Ishikawa (cell line): ENCODE data around the gene IGSF3.

ENCODE experiments used
- CEBPB ChIP-seq: IDR thresholded peaks from 2 replicates; pipeline ENCODE4 v1.6.1; 2012
- CREB1 ChIP-seq: IDR thresholded peaks from 2 replicates; pipeline ENCODE4 v1.6.1; 2012; ENCODE audit warnings: low read depth
- EGR1 ChIP-seq: IDR thresholded peaks from 2 replicates; pipeline ENCODE4 v1.6.1; 2012
- EP300 ChIP-seq: IDR thresholded peaks from 2 replicates; pipeline ENCODE4 v1.6.1; 2012; ENCODE audit warnings: borderline replicate concordance
- FOXM1 ChIP-seq: IDR thresholded peaks from 2 replicates; pipeline ENCODE4 v1.6.1; 2012; ENCODE audit warnings: low read depth, borderline replicate concordance
- NFIC ChIP-seq: IDR thresholded peaks from 2 replicates; pipeline ENCODE4 v1.6.1; 2012
- RAD21 ChIP-seq: IDR thresholded peaks from 2 replicates; pipeline ENCODE4 v1.6.1; 2012; ENCODE audit warnings: low read depth
- TAF1 ChIP-seq: IDR thresholded peaks from 2 replicates; pipeline ENCODE4 v1.6.1; 2012; ENCODE audit warnings: low read depth, mild to moderate bottlenecking
- TCF12 ChIP-seq: IDR thresholded peaks from 2 replicates; pipeline ENCODE4 v1.6.1; 2012; ENCODE audit warnings: low read depth
- TEAD4 ChIP-seq: IDR thresholded peaks from 2 replicates; pipeline ENCODE4 v1.6.1; 2012
- YY1 ChIP-seq: IDR thresholded peaks from 2 replicates; pipeline ENCODE4 v1.6.1; 2012; ENCODE audit warnings: low read depth
- ZBTB7A ChIP-seq: IDR thresholded peaks from 2 replicates; pipeline ENCODE4 v1.6.1; 2012; ENCODE audit warnings: low read depth
- TF ChIP-seq, protein P1 (sequence below): IDR thresholded peaks from 2 replicates; pipeline ENCODE4 v1.6.1; 2012
- TF ChIP-seq, protein P2 (sequence below): IDR thresholded peaks from 2 replicates; pipeline ENCODE4 v1.6.1; 2012
- TF ChIP-seq, protein P3 (sequence below): IDR thresholded peaks from 2 replicates; pipeline ENCODE4 v1.6.1; 2012; ENCODE audit warnings: low read depth, mild to moderate bottlenecking

IGSF3 gene

DNA sequence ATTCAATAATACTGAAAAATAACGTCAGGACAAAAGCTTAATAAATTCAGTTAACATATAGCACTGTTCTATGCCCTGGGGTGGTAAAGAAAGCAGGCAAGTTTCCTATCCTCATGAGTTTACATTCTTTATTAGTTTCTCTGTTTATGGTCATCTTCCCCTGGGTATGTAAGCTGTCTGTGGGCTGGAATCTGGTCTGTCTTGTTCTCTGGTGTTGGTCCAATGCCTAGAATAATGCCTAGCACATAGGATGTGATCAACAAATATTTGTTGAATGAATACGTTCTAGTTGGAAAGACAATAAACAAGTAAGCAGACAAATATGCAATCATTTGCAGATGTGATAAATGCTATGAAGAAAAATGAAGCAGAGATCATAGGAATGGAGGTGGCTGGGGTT, 7.2 kb upstream of the IGSF3 start:
- TF ChIP-seq TCF12, result no peak
- TF ChIP-seq, protein P1, sequence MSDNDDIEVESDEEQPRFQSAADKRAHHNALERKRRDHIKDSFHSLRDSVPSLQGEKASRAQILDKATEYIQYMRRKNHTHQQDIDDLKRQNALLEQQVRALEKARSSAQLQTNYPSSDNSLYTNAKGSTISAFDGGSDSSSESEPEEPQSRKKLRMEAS, result no peak
- TF ChIP-seq, protein P2, sequence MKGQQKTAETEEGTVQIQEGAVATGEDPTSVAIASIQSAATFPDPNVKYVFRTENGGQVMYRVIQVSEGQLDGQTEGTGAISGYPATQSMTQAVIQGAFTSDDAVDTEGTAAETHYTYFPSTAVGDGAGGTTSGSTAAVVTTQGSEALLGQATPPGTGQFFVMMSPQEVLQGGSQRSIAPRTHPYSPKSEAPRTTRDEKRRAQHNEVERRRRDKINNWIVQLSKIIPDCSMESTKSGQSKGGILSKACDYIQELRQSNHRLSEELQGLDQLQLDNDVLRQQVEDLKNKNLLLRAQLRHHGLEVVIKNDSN, result no peak
- TF ChIP-seq CREB1, result no peak
- TF ChIP-seq, protein P3, sequence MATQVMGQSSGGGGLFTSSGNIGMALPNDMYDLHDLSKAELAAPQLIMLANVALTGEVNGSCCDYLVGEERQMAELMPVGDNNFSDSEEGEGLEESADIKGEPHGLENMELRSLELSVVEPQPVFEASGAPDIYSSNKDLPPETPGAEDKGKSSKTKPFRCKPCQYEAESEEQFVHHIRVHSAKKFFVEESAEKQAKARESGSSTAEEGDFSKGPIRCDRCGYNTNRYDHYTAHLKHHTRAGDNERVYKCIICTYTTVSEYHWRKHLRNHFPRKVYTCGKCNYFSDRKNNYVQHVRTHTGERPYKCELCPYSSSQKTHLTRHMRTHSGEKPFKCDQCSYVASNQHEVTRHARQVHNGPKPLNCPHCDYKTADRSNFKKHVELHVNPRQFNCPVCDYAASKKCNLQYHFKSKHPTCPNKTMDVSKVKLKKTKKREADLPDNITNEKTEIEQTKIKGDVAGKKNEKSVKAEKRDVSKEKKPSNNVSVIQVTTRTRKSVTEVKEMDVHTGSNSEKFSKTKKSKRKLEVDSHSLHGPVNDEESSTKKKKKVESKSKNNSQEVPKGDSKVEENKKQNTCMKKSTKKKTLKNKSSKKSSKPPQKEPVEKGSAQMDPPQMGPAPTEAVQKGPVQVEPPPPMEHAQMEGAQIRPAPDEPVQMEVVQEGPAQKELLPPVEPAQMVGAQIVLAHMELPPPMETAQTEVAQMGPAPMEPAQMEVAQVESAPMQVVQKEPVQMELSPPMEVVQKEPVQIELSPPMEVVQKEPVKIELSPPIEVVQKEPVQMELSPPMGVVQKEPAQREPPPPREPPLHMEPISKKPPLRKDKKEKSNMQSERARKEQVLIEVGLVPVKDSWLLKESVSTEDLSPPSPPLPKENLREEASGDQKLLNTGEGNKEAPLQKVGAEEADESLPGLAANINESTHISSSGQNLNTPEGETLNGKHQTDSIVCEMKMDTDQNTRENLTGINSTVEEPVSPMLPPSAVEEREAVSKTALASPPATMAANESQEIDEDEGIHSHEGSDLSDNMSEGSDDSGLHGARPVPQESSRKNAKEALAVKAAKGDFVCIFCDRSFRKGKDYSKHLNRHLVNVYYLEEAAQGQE, result no peak
- TF ChIP-seq TEAD4, result no peak
- no peak for TF ChIP-seq RAD21
- no peak for TF ChIP-seq EGR1
- TF ChIP-seq ZBTB7A, result no peak
- no peak for TF ChIP-seq NFIC
- TF ChIP-seq CEBPB, result no peak
- TF ChIP-seq TAF1, result no peak
- TF ChIP-seq YY1, result no peak
- no peak for TF ChIP-seq FOXM1
- TF ChIP-seq EP300, result no peak

DNA sequence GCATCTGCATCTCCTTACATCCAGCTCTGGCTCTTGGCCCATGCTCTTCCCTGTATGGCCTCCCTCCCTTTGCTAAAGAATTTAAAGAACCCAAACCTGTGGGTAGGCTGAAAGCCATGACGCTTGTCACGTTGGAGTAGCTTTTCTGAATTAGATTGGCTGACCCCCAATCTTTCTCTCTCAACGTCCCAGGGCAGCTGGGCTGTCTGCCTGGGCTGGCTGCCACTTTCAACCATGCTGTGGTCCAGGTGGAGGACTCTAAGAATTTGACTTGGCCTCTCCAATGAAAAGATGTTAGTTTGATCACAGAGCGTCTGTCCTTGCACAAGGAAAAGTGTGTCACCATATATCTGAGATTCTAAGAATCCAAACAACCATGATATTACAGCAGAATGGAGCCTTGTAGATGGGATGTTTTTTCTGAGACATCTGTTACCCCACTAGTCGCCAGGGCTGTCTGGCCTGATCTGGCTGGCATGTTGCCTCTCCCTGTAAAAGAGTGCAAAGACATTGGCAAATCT, 6.5 kb upstream of the IGSF3 start:
- TF ChIP-seq, protein P2, result no peak
- TF ChIP-seq, protein P1, result no peak

DNA sequence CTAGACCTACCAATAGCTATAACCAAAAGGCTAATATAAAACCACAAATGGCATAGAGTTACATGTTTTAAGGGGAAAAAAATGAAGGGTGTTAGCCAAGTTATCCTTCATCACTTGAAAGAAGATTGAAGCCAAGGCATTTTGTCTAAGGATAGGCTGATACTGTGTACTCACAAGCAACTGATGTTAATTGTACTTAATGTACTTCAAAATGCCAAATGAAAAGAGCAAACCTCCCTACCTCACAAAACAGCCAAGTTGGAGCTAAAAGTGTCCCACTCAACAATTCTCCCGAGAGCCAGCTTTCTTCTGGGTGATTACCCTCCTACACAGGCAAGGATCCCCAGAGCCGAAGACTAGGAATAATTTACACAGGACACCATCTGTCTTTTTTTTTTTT, 4.4 kb upstream of the IGSF3 start:
- TF ChIP-seq EP300 (no peak), CEBPB (no peak)

DNA sequence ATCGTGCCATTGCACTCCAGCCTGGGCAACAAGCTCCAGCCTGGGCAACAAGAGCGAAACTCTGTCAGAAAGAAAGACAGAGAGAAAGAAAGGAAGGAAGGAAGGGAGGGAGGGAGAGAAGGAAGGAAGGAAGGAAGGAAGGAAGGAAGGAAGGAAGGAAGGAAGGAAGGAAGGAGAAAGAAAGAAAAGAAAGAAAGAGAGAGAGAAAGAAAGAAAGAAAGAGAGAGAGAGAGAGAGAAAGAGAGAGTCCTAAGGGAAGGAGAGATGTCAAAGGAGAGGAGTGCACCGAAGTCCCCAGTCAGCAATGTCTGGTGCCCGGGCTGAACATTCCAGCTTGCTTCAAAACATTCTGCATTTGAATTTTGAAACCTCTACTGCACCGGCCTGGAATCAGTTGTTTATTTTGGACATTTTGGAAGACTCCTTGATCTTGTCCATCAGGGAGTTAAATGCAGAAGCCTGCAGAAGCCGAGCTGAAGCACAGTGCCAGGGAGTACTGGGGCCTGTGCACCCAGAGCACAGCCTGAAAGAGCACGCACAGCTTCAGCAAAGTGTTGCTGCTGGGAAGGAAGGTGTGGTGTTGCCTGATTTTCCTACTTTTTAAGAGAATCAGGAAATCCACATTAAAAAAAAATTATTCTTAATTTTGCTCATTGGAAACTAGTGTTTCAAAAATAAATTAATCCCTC, 3.7 kb upstream of the IGSF3 start:
- TF ChIP-seq, protein P3, result no peak
- TF ChIP-seq FOXM1, result no peak

DNA sequence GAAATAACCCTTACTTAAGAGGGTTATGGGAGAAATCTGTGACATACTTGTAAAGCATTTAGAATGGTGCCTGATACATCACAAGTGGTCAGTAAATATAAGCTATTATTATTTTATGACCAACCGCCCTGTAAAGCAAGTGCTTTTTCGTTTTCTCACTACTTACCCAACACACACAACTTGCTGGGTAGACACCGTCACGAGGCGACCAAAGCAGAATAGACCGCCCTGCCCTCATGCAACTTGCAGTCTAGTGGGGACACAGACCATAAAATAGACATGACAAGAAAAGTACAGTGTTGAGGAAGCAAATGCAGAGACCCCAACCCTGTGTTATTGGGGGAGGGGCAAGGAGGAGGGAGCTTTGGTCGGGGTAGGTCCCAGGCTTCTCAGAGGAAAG, 744 bp upstream of the IGSF3 start:
- no peak for TF ChIP-seq TCF12
- TF ChIP-seq FOXM1, result no peak
- no peak for TF ChIP-seq ZBTB7A
- TF ChIP-seq, protein P3, result no peak
- no peak for TF ChIP-seq RAD21
- TF ChIP-seq, protein P1, result no peak
- TF ChIP-seq EGR1, result no peak
- TF ChIP-seq TAF1, result no peak
- TF ChIP-seq CEBPB, result no peak
